ENCODE measurements around the gene SPATC1L.

GRCh38 chr21:46219591-46220239, 35.5 kb upstream of the SPATC1L start:
- no peak for TF ChIP-seq POLR2A (IDR thresholded peaks at IDR 0.05)
- TF ChIP-seq CTCF (IDR thresholded peaks at IDR 0.05): no peak
